GM23338 (cell line): ENCODE results near the gene VMAC.

Experiments used
- CREB1 ChIP-seq: fragments of 250-450 bp; sonication (Bioruptor Pico); IDR thresholded peaks from 2 replicates; pipeline ENCODE4 v1.5.0; 2020; ENCODE audit warnings: low read depth, mild to moderate bottlenecking, moderate library complexity
- CTCF ChIP-seq, 2 experiments: fragments of 200-600 bp in 1 of 2; sonication (generic) in 1 of 2; conservative IDR thresholded peaks; 2 replicates each; pipeline versions ENCODE4 v1.5.1 to v1.6.1; 2016 to 2017; ENCODE audit warnings: antibody characterized with exemption in 2 of 2, low read depth in 2 of 2, mild to moderate bottlenecking in 2 of 2, moderate library complexity in 1 of 2
- EZH2 ChIP-seq: fragments of 200-600 bp; sonication (generic); IDR thresholded peaks from one replicate; pipeline ENCODE4 v1.8.0; 2017; ENCODE audit warnings: antibody characterized with exemption, mild to moderate bottlenecking, low read depth; ENCODE audit not compliant: unreplicated experiment
- EZH2phosphoT487 ChIP-seq: fragments of 200-600 bp; sonication (generic); IDR thresholded peaks from one replicate; pipeline ENCODE4 v1.8.1; 2018; ENCODE audit warnings: antibody characterized with exemption; ENCODE audit not compliant: unreplicated experiment
- JUNB ChIP-seq: IDR thresholded peaks from one replicate; pipeline ENCODE4 v1.6.1; 2016; ENCODE audit warnings: antibody characterized with exemption; ENCODE audit not compliant: unreplicated experiment
- NANOG ChIP-seq: IDR thresholded peaks from 2 replicates; pipeline ENCODE4 v1.6.1; 2016; ENCODE audit warnings: antibody characterized with exemption, borderline replicate concordance
- POLR2AphosphoS5 ChIP-seq: IDR thresholded peaks from 2 replicates; pipeline ENCODE4 v1.6.1; 2016; ENCODE audit warnings: antibody characterized with exemption, low read depth
- STAT1 ChIP-seq: IDR thresholded peaks from one replicate; pipeline ENCODE4 v1.6.1; 2016; ENCODE audit warnings: antibody characterized with exemption; ENCODE audit not compliant: unreplicated experiment
- ZNF331 ChIP-seq: fragments of 250-450 bp; sonication (Bioruptor Pico); IDR thresholded peaks from 2 replicates; pipeline ENCODE4 v1.5.0; 2020; ENCODE audit warnings: low read depth, mild to moderate bottlenecking, moderate library complexity
- TF ChIP-seq, protein P1 (sequence below): IDR thresholded peaks from one replicate; pipeline ENCODE4 v1.6.1; 2018; ENCODE audit warnings: antibody characterized with exemption; ENCODE audit not compliant: unreplicated experiment
- TF ChIP-seq, protein P2 (sequence below): IDR thresholded peaks from 2 replicates; pipeline ENCODE4 v1.6.1; 2016; ENCODE audit warnings: antibody characterized with exemption

DNA sequence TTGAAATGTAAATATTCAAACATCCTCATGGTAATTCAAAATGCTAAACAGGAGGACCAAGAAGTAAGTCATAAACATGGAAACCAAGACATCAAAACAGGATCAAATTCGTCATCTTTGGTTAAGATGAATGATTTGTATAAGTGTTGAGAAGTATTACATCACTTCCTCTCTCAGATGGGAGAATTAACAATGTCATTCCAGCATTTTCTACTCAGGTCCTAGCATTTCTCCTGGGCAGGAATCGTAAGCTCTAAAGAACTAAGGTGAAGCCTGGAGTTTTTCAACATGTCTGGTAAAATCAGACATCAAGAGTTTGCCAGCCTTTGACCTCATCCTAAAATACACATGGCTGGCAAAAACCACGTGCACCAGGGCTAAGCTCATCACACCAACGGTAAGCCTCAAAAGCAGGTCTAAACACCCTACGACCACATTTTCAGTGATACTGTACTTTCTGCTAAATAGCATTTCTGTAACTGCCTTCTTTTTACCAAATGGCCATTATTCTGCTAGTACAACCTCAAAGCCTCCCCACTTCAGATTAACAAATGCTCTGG, 48.4 kb downstream of the VMAC start:
- TF ChIP-seq CTCF (conservative IDR thresholded peaks at IDR 0.05; ENCODE audit: low read depth in 2 of 2) (no peak), POLR2AphosphoS5 (no peak), EZH2phosphoT487 (no peak), EZH2 (no peak), CREB1 (CRISPR knock-in tag) (no peak), STAT1 (no peak), NANOG (no peak), JUNB (no peak), ZNF331 (no peak)
- TF ChIP-seq, protein P1, sequence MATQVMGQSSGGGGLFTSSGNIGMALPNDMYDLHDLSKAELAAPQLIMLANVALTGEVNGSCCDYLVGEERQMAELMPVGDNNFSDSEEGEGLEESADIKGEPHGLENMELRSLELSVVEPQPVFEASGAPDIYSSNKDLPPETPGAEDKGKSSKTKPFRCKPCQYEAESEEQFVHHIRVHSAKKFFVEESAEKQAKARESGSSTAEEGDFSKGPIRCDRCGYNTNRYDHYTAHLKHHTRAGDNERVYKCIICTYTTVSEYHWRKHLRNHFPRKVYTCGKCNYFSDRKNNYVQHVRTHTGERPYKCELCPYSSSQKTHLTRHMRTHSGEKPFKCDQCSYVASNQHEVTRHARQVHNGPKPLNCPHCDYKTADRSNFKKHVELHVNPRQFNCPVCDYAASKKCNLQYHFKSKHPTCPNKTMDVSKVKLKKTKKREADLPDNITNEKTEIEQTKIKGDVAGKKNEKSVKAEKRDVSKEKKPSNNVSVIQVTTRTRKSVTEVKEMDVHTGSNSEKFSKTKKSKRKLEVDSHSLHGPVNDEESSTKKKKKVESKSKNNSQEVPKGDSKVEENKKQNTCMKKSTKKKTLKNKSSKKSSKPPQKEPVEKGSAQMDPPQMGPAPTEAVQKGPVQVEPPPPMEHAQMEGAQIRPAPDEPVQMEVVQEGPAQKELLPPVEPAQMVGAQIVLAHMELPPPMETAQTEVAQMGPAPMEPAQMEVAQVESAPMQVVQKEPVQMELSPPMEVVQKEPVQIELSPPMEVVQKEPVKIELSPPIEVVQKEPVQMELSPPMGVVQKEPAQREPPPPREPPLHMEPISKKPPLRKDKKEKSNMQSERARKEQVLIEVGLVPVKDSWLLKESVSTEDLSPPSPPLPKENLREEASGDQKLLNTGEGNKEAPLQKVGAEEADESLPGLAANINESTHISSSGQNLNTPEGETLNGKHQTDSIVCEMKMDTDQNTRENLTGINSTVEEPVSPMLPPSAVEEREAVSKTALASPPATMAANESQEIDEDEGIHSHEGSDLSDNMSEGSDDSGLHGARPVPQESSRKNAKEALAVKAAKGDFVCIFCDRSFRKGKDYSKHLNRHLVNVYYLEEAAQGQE = no peak
- TF ChIP-seq, protein P2, sequence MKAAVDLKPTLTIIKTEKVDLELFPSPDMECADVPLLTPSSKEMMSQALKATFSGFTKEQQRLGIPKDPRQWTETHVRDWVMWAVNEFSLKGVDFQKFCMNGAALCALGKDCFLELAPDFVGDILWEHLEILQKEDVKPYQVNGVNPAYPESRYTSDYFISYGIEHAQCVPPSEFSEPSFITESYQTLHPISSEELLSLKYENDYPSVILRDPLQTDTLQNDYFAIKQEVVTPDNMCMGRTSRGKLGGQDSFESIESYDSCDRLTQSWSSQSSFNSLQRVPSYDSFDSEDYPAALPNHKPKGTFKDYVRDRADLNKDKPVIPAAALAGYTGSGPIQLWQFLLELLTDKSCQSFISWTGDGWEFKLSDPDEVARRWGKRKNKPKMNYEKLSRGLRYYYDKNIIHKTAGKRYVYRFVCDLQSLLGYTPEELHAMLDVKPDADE = no peak
